Endothelial cell of umbilical vein (primary cell): Measurements from ENCODE around the gene MMRN2. TPM values are rescaled to one million over a fixed set of nuclear protein-coding genes. Genes with fewer than 3 reads are reported as not detected.
"Not testable (repeated sequence)": the region's sequence is repeated elsewhere in the genome, so short reads cannot be mapped to it uniquely, and the experiment has no call there.

Source experiments
- BruUV-seq: library from RNA; stranded (reverse); fragments of 400-500 nt; replicated peaks from 2 replicates; lab custom pipeline; 2021; lab: Mats Ljungman, UMichigan
- CTCF ChIA-PET: fragments of 300-600, 350-600 bp; sonication (Branson Sonifier 250); formaldehyde crosslinking; loops from one replicate; lab custom pipeline; 2021; ENCODE audit warnings: antibody characterized with exemption, inconsistent platforms; lab: Charles Lee
- POLR2A ChIA-PET: fragments of 300-600, 350-600 bp; sonication (Branson Sonifier 250); formaldehyde crosslinking; loops from one replicate; lab custom pipeline; 2021; ENCODE audit warnings: antibody characterized with exemption, inconsistent platforms; lab: Charles Lee
- DNase-seq: peaks from one replicate; pipeline ENCODE4 v3.0.0-alpha.2; 2011; ENCODE audit warnings: low read depth, low spot score
- FAIRE-seq: peaks from 2 replicates; lab custom pipeline; 2011; peaks lifted over from hg19 to GRCh38; lab: Jason Lieb, UNC
- H2AFZ ChIP-seq: 2 replicates; pipeline ENCODE4 v1.6.0; 2012; ENCODE audit warnings: low read depth, low read length, control low read depth, inconsistent platforms
- H3K27ac ChIP-seq: 2 replicates; pipeline ENCODE4 v1.5.1; 2011; ENCODE audit warnings: low read depth, mild to moderate bottlenecking, control low read depth, low read length, moderate library complexity; ENCODE audit not compliant: insufficient read depth
- H3K27me3 ChIP-seq, 2 experiments: 2 replicates each; pipeline versions ENCODE4 v1.6.0 to v1.6.1; 2011; ENCODE audit warnings: low read length in 2 of 2, mixed read lengths in 1 of 2; ENCODE audit not compliant: control insufficient read depth in 2 of 2, insufficient read depth in 2 of 2
- H3K36me3 ChIP-seq, 2 experiments: 2 replicates in 1 of 2; 3 replicates in 1 of 2; pipeline ENCODE4 v1.5.1; 2011; ENCODE audit warnings: low read length in 2 of 2, mild to moderate bottlenecking in 1 of 2, moderate library complexity in 1 of 2; ENCODE audit not compliant: control insufficient read depth in 2 of 2, insufficient read depth in 2 of 2; ENCODE audit errors: extremely low read depth in 1 of 2
- H3K4me1 ChIP-seq: 3 replicates; pipeline ENCODE4 v1.5.1; 2011; ENCODE audit warnings: mild to moderate bottlenecking, low read length; ENCODE audit not compliant: control insufficient read depth, insufficient read depth; ENCODE audit errors: extremely low read depth
- H3K4me2 ChIP-seq: 2 replicates; pipeline ENCODE4 v1.6.1; 2011; ENCODE audit warnings: low read length, control low read depth, mixed read lengths; ENCODE audit not compliant: insufficient read depth
- H3K4me3 ChIP-seq, 3 experiments: fragments of 200-600 bp in 1 of 3; sonication (generic), shearing (Covaris generic) in 1 of 3; replicated peaks in 1 of 3; 2 replicates each; pipeline ENCODE4 v1.5.1; 2011 to 2016; ENCODE audit warnings: control low read depth in 3 of 3, low read length in 3 of 3, mild to moderate bottlenecking in 2 of 3, inconsistent platforms in 1 of 3, low read depth in 1 of 3, moderate library complexity in 1 of 3; ENCODE audit not compliant: insufficient read depth in 1 of 3
- H3K79me2 ChIP-seq: 2 replicates; pipeline ENCODE4 v1.6.0; 2012; ENCODE audit warnings: low read length, inconsistent platforms; ENCODE audit not compliant: control insufficient read depth, insufficient read depth
- H3K9ac ChIP-seq: replicated peaks from 2 replicates; pipeline ENCODE3; 2011; ENCODE audit warnings: low read length, control low read depth; ENCODE audit not compliant: insufficient read depth; ENCODE audit errors: extremely low read depth
- H3K9me1 ChIP-seq: replicated peaks from 3 replicates; pipeline ENCODE4 v1.6.0; 2011; ENCODE audit warnings: mild to moderate bottlenecking, low read length; ENCODE audit not compliant: control insufficient read depth, insufficient read depth; ENCODE audit errors: extremely low read depth
- H3K9me3 ChIP-seq: replicated peaks from 2 replicates; pipeline ENCODE4 v1.5.1; 2012; ENCODE audit warnings: low read length, inconsistent platforms; ENCODE audit not compliant: control insufficient read depth, insufficient read depth
- H4K20me1 ChIP-seq: replicated peaks from 2 replicates; pipeline ENCODE3; 2011; ENCODE audit warnings: mild to moderate bottlenecking, low read length; ENCODE audit not compliant: control insufficient read depth, insufficient read depth; ENCODE audit errors: extremely low read depth
- GATA2 ChIP-seq: IDR thresholded peaks from 2 replicates; pipeline ENCODE4 v1.7.0; 2011; ENCODE audit warnings: low read depth, mild to moderate bottlenecking, moderate library complexity, mixed read lengths, low read length; ENCODE audit not compliant: insufficient read length, insufficient read depth
- MYC ChIP-seq: IDR thresholded peaks from one replicate; pipeline ENCODE4 v1.6.1; 2011; ENCODE audit warnings: mild to moderate bottlenecking, low read depth, low read length
- POLR2A ChIP-seq: IDR thresholded peaks from 2 replicates; pipeline ENCODE4 v1.6.1; 2012; ENCODE audit warnings: low read depth, mild to moderate bottlenecking, control low read depth, low read length
- POLR2AphosphoS5 ChIP-seq: IDR thresholded peaks from 2 replicates; pipeline ENCODE4 v1.6.1; 2012; ENCODE audit warnings: low read depth, mild to moderate bottlenecking, control low read depth, low read length, moderate library complexity; ENCODE audit not compliant: insufficient read depth
- dilution Hi-C: fragments of 300-500 bp; cut with MboI; formaldehyde crosslinking; loops from one replicate; pipeline ENCODE4 v1.15.0; 2019; ENCODE audit warnings: low sequenced_read_pairs; ENCODE audit not compliant: extremely low pct_ligation_motif_present
- intact Hi-C: fragments of 100-400 bp; cut with micrococcal nuclease; formaldehyde crosslinking; loops from one replicate; pipeline ENCODE4 v1.10.0; 2022
- polyA plus RNA-seq, 4 experiments: library from polyadenylated mRNA; depleted of rRNA in 3 of 4; stranded (reverse) in 3 of 4; unstranded in 1 of 4; fragments of >200 nt; gene quantifications; 2 replicates each; pipeline versions ENCODE4 v1.2.1 to v1.2.3, GENCODE V29; 2011 to 2012; ENCODE audit warnings: missing spikeins in 1 of 4
- total RNA-seq: library from RNA; stranded (reverse); gene quantifications from 2 replicates; pipeline ENCODE4 v1.2.3, GENCODE V29; 2021

MMRN2 gene
- total and polyA plus RNA-seq, 2 donors (not counting 3 experiments of a cell fraction or from before 2014, with no cell fraction given): 154 to 169 TPM

- no TSS peak for BruUV-seq
- CTCF ChIA-PET: interaction anchor here (1.3 to 12.5 kb wide), 5 partner anchors 20 to 253 kb away, joined by 3 to 325 read pairs (median 3); partner anchors contain the start of genes ADIRF, MMRN2 and SNCG
- no peaks in the 10 kb centered on the region for H3K27me3 ChIP-seq
- dilution Hi-C loops (no loop called here), intact Hi-C loops (no loop called here)
- no peak overlapping the region for H3K27ac ChIP-seq
- no peak overlapping the region for H3K4me3 ChIP-seq
- peaks cover 37 to 59% of the 10 kb centered on the region in 2 experiments for H3K36me3 ChIP-seq
- no peak overlapping the region for H2AFZ ChIP-seq
- POLR2A ChIA-PET: no interaction called here
- DNase-seq (no peak), FAIRE-seq (no peak)
- H3K79me2 ChIP-seq: peaks cover 16% of the 10 kb centered on the region
- no peak overlapping the region for H3K4me2 ChIP-seq
- TF ChIP-seq MYC (no peak), POLR2AphosphoS5 (no peak)
- H4K20me1 ChIP-seq: no peaks in the 10 kb centered on the region
- no peaks in the 10 kb centered on the region for H3K4me1 ChIP-seq
- H3K9me3 ChIP-seq: no peaks in the 10 kb centered on the region
- H3K9ac ChIP-seq: no peak overlapping the region
- H3K9me1 ChIP-seq: no peaks in the 10 kb centered on the region
Observed at GRCh38 chr10:86937502-86938154, 19.8 kb downstream of the MMRN2 start.

DNA sequence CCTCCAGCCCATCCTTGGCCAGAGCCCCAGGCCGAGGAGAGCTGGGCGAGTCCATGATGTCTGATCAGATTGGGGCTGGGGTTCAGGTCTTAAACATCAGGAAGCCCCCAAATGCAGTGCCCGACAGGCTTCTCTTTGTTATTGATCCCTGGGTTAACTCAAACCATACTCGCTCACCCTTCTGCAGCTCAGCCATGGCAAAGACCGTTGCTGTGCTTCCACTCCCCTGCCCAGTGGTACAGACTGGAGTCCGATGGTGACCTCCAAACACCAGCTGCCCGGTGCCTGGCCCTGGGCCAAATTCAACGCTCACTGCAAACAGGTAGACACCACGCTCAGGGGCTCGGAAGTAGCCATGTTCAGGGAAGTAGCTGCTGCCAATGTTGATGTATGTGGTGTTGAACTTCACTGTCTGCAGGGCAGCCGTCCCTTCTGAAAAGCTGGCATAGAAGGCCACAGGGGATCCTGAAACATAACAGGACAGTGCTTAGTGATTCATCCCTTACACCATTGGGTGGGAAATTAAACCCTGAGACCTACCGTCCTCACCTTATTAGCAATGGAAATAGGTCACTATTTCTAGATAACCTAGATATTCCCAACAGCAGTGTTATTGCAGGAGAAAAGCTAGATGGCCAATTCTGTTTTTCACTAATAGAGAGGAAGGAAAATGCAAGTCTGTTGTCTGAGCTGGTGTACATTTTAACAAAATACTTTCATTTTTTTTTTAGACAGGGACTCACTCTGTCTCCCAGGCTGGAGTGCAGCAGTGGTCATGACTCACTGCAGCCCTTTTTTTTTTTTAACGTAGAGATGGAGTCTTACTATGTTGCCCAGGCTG is 20.5 kb downstream of the MMRN2 start:
- Histone ChIP-seq H3K9me3 (no peaks in the 10 kb centered on the region), H3K79me2 (peaks cover 13% of the 10 kb centered on the region), H3K4me3 (no peak overlapping the region), H2AFZ (no peak overlapping the region), H3K9me1 (no peaks in the 10 kb centered on the region), H4K20me1 (no peaks in the 10 kb centered on the region), H3K4me2 (no peak overlapping the region), H3K36me3 (peaks cover 32 to 56% of the 10 kb centered on the region in 2 experiments), H3K4me1 (no peaks in the 10 kb centered on the region), H3K27ac (no peak overlapping the region), H3K9ac (no peak overlapping the region), H3K27me3 (no peaks in the 10 kb centered on the region)
- dilution Hi-C loops: no loop called here
- DNase-seq: no peak
- no peak for TF ChIP-seq POLR2A
- TF ChIP-seq MYC: no peak
- no peak for TF ChIP-seq GATA2
- no peak for TF ChIP-seq POLR2AphosphoS5
- CTCF ChIA-PET: interaction anchor here (1.4 to 12.5 kb wide), 4 partner anchors 20 to 252 kb away, joined by 3 to 325 read pairs (median 96); partner anchors contain the start of genes ADIRF, MMRN2 and SNCG
- intact Hi-C loops: no loop called here
- BruUV-seq: no TSS peak
- FAIRE-seq: no peak
- POLR2A ChIA-PET: no interaction called here

GRCh38 chr10:86934162-86934711 is 23.2 kb downstream of the MMRN2 start:
- H3K9me1 ChIP-seq, dilution Hi-C loops: not testable (repeated sequence)
- CTCF ChIA-PET: interaction anchor here (1.5 kb wide), 1 partner anchor 25 kb away, joined by 3 read pairs; no protein-coding TSS in a partner anchor

More at GRCh38 chr10:86934162-86934711, 23.2 kb downstream of the MMRN2 start:
- H3K4me2 ChIP-seq, H3K27me3 ChIP-seq, FAIRE-seq, H4K20me1 ChIP-seq, DNase-seq, H3K4me1 ChIP-seq, BruUV-seq, H3K4me3 ChIP-seq, H3K9ac ChIP-seq, H3K79me2 ChIP-seq, H3K27ac ChIP-seq, H3K9me3 ChIP-seq, intact Hi-C loops, H2AFZ ChIP-seq, POLR2A ChIA-PET: not testable (repeated sequence)
- H3K36me3 ChIP-seq: peaks cover 31 to 45% of the 10 kb centered on the region in 2 experiments
